Measurements from ENCODE around the gene FHIT.

DNA sequence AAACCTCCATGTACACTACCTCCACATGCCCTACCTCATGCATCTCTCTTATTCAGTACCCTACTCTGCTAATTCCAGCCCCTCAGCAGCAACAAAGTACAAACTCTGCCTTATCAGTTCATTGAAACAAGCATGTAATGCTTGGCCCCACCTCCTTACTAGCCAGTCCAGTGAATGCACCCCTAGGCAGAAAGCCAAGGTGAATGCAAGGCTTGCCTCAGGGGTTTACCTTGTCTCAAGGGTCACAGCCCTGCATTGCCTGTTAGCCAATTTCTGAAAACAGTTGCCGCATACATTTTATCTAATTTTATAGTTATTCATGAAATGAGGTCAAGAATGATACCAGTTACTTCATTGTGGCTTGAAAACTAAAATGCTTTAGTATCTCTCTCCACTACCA lies 576.4 kb downstream of the FHIT start:
- TF ChIP-seq SPI1 (IDR thresholded peaks at IDR 0.05; ENCODE audit: borderline replicate concordance, insufficient read depth, low read depth, low read length) (no peak), RAD21 (IDR thresholded peaks at IDR 0.05; ENCODE audit: insufficient read depth, low read depth, low read length) (no peak), BCL11A (IDR thresholded peaks at IDR 0.05; ENCODE audit: low read depth, low read length) (no peak), CREB1 (IDR thresholded peaks at IDR 0.05; ENCODE audit: low read depth) (no peak), TAF1 (IDR thresholded peaks at IDR 0.05; ENCODE audit: borderline replicate concordance, low read depth, low read length) (no peak), POLR2AphosphoS5 (IDR thresholded peaks at IDR 0.05; ENCODE audit: low read length) (no peak), POLR2A (IDR thresholded peaks at IDR 0.05; ENCODE audit: low read depth, low read length) (no peak), KDM1A (IDR thresholded peaks at IDR 0.05; ENCODE audit: borderline replicate concordance) (no peak)
- TF ChIP-seq, protein P1, sequence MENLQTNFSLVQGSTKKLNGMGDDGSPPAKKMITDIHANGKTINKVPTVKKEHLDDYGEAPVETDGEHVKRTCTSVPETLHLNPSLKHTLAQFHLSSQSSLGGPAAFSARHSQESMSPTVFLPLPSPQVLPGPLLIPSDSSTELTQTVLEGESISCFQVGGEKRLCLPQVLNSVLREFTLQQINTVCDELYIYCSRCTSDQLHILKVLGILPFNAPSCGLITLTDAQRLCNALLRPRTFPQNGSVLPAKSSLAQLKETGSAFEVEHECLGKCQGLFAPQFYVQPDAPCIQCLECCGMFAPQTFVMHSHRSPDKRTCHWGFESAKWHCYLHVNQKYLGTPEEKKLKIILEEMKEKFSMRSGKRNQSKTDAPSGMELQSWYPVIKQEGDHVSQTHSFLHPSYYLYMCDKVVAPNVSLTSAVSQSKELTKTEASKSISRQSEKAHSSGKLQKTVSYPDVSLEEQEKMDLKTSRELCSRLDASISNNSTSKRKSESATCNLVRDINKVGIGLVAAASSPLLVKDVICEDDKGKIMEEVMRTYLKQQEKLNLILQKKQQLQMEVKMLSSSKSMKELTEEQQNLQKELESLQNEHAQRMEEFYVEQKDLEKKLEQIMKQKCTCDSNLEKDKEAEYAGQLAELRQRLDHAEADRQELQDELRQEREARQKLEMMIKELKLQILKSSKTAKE (IDR thresholded peaks at IDR 0.05; ENCODE audit: low read depth, poor library complexity, severe bottlenecking): no peak
- TF ChIP-seq, protein P2, sequence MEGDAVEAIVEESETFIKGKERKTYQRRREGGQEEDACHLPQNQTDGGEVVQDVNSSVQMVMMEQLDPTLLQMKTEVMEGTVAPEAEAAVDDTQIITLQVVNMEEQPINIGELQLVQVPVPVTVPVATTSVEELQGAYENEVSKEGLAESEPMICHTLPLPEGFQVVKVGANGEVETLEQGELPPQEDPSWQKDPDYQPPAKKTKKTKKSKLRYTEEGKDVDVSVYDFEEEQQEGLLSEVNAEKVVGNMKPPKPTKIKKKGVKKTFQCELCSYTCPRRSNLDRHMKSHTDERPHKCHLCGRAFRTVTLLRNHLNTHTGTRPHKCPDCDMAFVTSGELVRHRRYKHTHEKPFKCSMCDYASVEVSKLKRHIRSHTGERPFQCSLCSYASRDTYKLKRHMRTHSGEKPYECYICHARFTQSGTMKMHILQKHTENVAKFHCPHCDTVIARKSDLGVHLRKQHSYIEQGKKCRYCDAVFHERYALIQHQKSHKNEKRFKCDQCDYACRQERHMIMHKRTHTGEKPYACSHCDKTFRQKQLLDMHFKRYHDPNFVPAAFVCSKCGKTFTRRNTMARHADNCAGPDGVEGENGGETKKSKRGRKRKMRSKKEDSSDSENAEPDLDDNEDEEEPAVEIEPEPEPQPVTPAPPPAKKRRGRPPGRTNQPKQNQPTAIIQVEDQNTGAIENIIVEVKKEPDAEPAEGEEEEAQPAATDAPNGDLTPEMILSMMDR (IDR thresholded peaks at IDR 0.05 in 2 of 3, conservative IDR thresholded peaks at IDR 0.05 in 1 of 3; ENCODE audit: control insufficient read depth in 2 of 3, extremely low read depth in 1 of 3, insufficient read depth in 1 of 3, low read depth in 3 of 3, low read length in 3 of 3): no peak
